WERI-Rb-1 (cell line): ENCODE measurements around the gene BTG2.
A peak's percentile ranks its signal among the peaks of the same experiment; 100 is the strongest.

ENCODE experiments used
- DNase-seq: peaks from one replicate; pipeline ENCODE4 v3.0.0-alpha.2; 2020
- H3K27ac ChIP-seq: fragments of 250-450 bp; sonication (Bioruptor Pico); 2 replicates; pipeline ENCODE4 v1.5.1; 2020; ENCODE audit warnings: mild to moderate bottlenecking, moderate library complexity
- H3K27me3 ChIP-seq: fragments of 250-450 bp; sonication (Bioruptor Pico); 2 replicates; pipeline ENCODE4 v1.5.1; 2021; ENCODE audit warnings: mild to moderate bottlenecking, low read depth, moderate library complexity; ENCODE audit not compliant: insufficient read depth, severe bottlenecking
- H3K36me3 ChIP-seq: fragments of 250-450 bp; sonication (Bioruptor Pico); 2 replicates; pipeline ENCODE4 v1.5.1; 2020; ENCODE audit warnings: mild to moderate bottlenecking, moderate library complexity
- H3K4me3 ChIP-seq: 2 replicates; pipeline ENCODE4 v1.5.1; 2011; ENCODE audit warnings: low read depth, mild to moderate bottlenecking, control low read depth, low read length
- H3K9me3 ChIP-seq: fragments of 250-450 bp; sonication (Bioruptor Pico); 2 replicates; pipeline ENCODE4 v1.5.1; 2021; ENCODE audit warnings: mild to moderate bottlenecking, moderate library complexity; ENCODE audit not compliant: severe bottlenecking
- TF ChIP-seq, protein P1 (sequence below): IDR thresholded peaks from 2 replicates; pipeline ENCODE4 v1.5.1; 2011; ENCODE audit warnings: low read depth, mild to moderate bottlenecking, control low read depth, inconsistent platforms, low read length

Gene BTG2

DNA sequence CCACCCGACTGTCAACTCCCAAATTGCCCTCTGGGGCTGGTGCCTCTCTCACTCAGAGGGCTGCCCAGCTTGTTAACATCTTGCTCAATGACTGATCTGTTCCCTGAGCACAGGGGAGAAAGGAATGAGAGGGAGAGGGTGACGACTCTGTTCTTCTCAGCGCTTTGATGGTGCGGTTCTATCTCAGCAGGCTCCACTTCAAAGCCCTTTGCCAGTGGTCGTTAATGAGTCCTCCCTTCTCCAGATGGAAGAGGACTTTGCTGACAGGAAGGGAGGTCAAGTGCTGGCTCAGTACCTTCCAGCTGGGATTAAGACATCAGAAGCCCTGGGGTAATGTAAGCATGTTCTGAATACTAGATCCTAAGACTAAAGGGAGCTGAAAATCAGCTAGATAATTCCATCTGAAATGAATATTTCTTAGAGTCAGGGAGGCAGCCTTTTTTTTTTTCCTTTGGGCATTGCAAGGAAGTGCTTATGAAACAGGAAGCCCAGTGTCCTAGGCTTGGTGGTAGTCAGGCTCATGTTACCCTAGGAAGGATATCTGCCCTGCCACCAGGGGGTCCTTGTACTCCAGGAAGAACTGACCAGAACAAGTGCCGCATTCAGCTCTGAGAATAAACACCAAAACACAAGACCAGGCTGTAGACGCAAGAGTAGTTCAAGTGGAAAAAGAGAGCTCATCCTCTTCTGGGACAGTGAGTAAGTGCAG is 40.9 kb downstream of the BTG2 start:
- DNase-seq: no peak
- H3K9me3 ChIP-seq: no peaks in the 10 kb centered on the region
- TF ChIP-seq, protein P1, sequence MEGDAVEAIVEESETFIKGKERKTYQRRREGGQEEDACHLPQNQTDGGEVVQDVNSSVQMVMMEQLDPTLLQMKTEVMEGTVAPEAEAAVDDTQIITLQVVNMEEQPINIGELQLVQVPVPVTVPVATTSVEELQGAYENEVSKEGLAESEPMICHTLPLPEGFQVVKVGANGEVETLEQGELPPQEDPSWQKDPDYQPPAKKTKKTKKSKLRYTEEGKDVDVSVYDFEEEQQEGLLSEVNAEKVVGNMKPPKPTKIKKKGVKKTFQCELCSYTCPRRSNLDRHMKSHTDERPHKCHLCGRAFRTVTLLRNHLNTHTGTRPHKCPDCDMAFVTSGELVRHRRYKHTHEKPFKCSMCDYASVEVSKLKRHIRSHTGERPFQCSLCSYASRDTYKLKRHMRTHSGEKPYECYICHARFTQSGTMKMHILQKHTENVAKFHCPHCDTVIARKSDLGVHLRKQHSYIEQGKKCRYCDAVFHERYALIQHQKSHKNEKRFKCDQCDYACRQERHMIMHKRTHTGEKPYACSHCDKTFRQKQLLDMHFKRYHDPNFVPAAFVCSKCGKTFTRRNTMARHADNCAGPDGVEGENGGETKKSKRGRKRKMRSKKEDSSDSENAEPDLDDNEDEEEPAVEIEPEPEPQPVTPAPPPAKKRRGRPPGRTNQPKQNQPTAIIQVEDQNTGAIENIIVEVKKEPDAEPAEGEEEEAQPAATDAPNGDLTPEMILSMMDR: peak; percentile 48
- H3K27ac ChIP-seq: no peak overlapping the region
- no peaks in the 10 kb centered on the region for H3K27me3 ChIP-seq
- H3K36me3 ChIP-seq: no peaks in the 10 kb centered on the region
- H3K4me3 ChIP-seq: no peak overlapping the region

- no peaks in the 10 kb centered on the region for H3K9me3 ChIP-seq
- H3K36me3 ChIP-seq: no peaks in the 10 kb centered on the region
- no peak overlapping the region for H3K27ac ChIP-seq
- no peak overlapping the region for H3K4me3 ChIP-seq
- H3K27me3 ChIP-seq: no peaks in the 10 kb centered on the region
- no peak for DNase-seq
- TF ChIP-seq, protein P1: no peak
Measured at GRCh38 chr1:203346769-203347102, 41.4 kb downstream of the BTG2 start.

DNA sequence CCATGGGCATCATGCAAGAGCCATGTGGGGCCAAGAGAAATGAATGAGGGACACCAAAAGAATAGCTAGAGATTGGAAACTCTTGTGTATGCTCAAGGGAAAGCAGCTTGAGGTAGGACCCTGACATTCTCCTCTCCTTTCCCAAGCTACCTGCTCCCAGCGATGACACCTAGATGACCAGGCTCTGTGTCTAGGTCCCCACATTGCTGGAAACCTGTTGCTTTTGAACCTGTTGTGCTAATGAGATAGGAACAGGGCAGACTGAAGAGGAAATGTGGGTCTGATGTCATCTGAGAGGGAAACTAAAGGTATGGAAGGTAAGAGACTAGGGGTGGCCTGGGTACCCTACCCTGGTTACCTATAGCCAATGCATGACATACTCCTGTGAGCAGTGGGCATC is 43.8 kb downstream of the BTG2 start:
- Histone ChIP-seq H3K36me3 (no peaks in the 10 kb centered on the region), H3K9me3 (no peaks in the 10 kb centered on the region), H3K4me3 (no peak overlapping the region), H3K27ac (no peak overlapping the region), H3K27me3 (no peaks in the 10 kb centered on the region)
- TF ChIP-seq, protein P1: no peak
- DNase-seq: no peak

DNA sequence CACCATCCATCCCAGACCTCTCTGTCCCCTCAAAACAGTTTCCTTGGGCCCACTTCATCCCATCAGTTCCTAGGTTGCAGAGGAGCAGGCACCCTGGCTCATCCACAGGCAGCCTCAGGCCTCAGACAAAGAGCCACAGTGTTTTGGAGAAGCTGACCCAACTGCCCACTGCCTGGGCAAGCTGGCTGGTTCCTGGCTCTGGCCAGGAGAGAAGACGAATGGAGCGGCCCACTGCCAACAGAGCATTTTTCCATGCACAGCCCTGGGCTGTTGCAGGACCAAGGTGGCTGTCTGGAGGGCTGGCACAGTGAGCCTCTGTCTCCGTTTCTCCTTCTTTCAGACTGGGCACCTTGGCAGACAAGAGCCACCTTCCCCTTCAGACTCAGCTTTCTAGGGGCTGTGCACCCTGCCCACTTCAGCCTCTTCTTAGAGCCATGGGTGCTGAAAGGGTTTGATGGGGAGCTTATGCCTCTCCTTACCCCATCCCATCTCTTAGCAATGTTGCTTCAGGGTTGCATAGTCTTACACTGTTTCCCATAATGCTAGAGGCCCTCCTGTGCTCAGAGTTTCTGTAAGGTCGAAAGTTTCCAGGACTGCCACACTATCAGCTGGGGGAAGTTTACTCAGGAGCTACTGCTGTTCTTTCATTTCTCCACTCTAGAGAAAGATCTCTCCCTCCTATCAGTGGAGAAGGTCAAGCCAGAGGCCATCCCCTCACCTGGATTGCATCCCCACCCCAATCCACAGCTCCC is 44.6 kb downstream of the BTG2 start:
- TF ChIP-seq, protein P1: no peak
- no peaks in the 10 kb centered on the region for H3K9me3 ChIP-seq
- no peaks in the 10 kb centered on the region for H3K27me3 ChIP-seq
- DNase-seq: no peak
- no peaks in the 10 kb centered on the region for H3K36me3 ChIP-seq
- H3K27ac ChIP-seq: no peak overlapping the region
- H3K4me3 ChIP-seq: no peak overlapping the region

DNA sequence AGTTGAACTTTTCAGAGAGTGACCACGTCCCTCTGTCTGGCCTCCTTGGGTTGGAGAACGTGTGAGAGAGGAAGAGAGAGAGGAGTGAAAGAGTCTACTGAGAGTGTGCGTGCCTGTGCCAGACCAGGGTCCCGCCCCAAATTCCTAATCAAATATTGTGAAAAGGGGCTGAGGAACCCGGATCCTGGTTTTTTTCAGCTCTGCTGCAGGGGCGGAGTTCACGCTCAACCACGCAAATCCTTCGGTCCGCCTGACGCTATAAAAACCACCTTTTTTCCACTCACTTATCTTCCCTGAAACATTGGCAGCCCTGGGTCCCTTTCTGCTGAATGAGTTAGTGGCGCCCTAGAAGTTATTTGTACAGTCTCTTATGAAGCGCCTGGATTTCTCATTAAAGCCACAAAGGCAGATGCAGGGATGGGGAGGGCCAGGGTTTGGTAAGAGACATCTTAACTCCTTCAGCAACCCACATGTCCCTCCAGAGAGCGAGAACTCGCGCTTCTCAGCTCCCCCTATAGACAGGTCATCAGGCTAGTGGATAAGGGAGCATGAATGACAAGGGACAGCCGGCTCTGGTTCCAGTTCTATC is 45.8 kb downstream of the BTG2 start, which contains the start of gene FMOD:
TSS of gene FMOD (minus strand) at position 86 of the 589 bp plus-strand sequence. CDS start 2,852 bp downstream, outside the sequence.
- H3K4me3 ChIP-seq: no peak within 1 kb of the TSS
- H3K27me3 ChIP-seq: no peaks in the 10 kb centered on the region
- H3K9me3 ChIP-seq: no peaks in the 10 kb centered on the region
- no peak within 1 kb of the TSS for H3K27ac ChIP-seq
- H3K36me3 ChIP-seq: no peaks in the 10 kb centered on the region
- TF ChIP-seq, protein P1: peak; percentile 58; the same call in 1 of the 2 replicates
- DNase-seq: peak; percentile 63
